ENCODE results near the gene CYP24A1. TPM values are rescaled to one million over a fixed set of nuclear protein-coding genes. Genes with fewer than 3 reads are reported as not detected.

The CYP24A1 gene
- total RNA-seq, 1 experiment from 2014 or later: 0.28 TPM

- Mint-ChIP-seq H3K4me3 (ENCODE audit: unreplicated experiment) (no peak overlapping the region), H3K27ac (ENCODE audit: low read depth, unreplicated experiment) (no peak overlapping the region), H3K9me3 (ENCODE audit: unreplicated experiment) (no peaks in the 10 kb centered on the region), H3K4me1 (ENCODE audit: insufficient read depth, unreplicated experiment) (peaks cover 35% of the 10 kb centered on the region), H3K36me3 (ENCODE audit: insufficient read depth, unreplicated experiment) (no peaks in the 10 kb centered on the region), H3K27me3 (ENCODE audit: insufficient read depth, unreplicated experiment) (no peaks in the 10 kb centered on the region)
- intact Hi-C loops (cut with micrococcal nuclease): loop anchor here (5.0 kb wide), 1 partner anchor 48 kb away; no protein-coding TSS in a partner anchor
- ChIA-PET CTCF (interaction anchor here (0.9 to 7.9 kb wide), 2 partner anchors 11 to 14 kb away, joined by 5 to 66 read pairs; no protein-coding TSS in a partner anchor), POLR2A (interaction anchor here (4.5 to 5.0 kb wide), 2 partner anchors 13 to 14 kb away, joined by 51 to 52 read pairs; no protein-coding TSS in a partner anchor)
- no TSS peak for BruUV-seq (replicated peaks)
- TF ChIP-seq CTCF (IDR thresholded peaks at IDR 0.05; ENCODE audit: unreplicated experiment): no peak
- no peak for DNase-seq (ENCODE audit: unreplicated experiment)
These were observed 54.0 kb downstream of the CYP24A1 start for GRCh38 chr20:54119744-54120143.

GRCh38 chr20:54118220-54119001, 55.4 kb downstream of the CYP24A1 start:
- POLR2A ChIA-PET: interaction anchor here (1.2 to 1.4 kb wide), 3 partner anchors 12 to 90 kb away, joined by 3 to 5 read pairs (median 5); partner anchors contain the start of gene PFDN4
- CTCF ChIA-PET: interaction anchor here (0.6 to 7.9 kb wide), 4 partner anchors 13 to 233 kb away, joined by 3 to 66 read pairs (median 8); no protein-coding TSS in a partner anchor
- Mint-ChIP-seq H3K4me1 (ENCODE audit: insufficient read depth, unreplicated experiment) (peaks cover 25% of the 10 kb centered on the region), H3K27me3 (ENCODE audit: insufficient read depth, unreplicated experiment) (no peaks in the 10 kb centered on the region), H3K4me3 (ENCODE audit: unreplicated experiment) (no peak overlapping the region), H3K36me3 (ENCODE audit: insufficient read depth, unreplicated experiment) (no peaks in the 10 kb centered on the region), H3K27ac (ENCODE audit: low read depth, unreplicated experiment) (no peak overlapping the region), H3K9me3 (ENCODE audit: unreplicated experiment) (no peaks in the 10 kb centered on the region)
- no peak for DNase-seq (ENCODE audit: unreplicated experiment)
- TF ChIP-seq CTCF (IDR thresholded peaks at IDR 0.05; ENCODE audit: unreplicated experiment): no peak
- no TSS peak for BruUV-seq (replicated peaks)
- intact Hi-C loops (cut with micrococcal nuclease): no loop called here

- intact Hi-C loops (cut with micrococcal nuclease): no loop called here
- POLR2A ChIA-PET: interaction anchor here (0.9 to 2.5 kb wide), 6 partner anchors 11 to 37 kb away, joined by 3 to 23 read pairs (median 3); no protein-coding TSS in a partner anchor
These were observed 57.1 kb downstream of the CYP24A1 start for GRCh38 chr20:54116550-54117235.

More at GRCh38 chr20:54116550-54117235, 57.1 kb downstream of the CYP24A1 start:
- BruUV-seq (replicated peaks): no TSS peak
- TF ChIP-seq CTCF (IDR thresholded peaks at IDR 0.05; ENCODE audit: unreplicated experiment): no peak
- Mint-ChIP-seq H3K9me3 (ENCODE audit: unreplicated experiment) (no peaks in the 10 kb centered on the region), H3K27me3 (ENCODE audit: insufficient read depth, unreplicated experiment) (no peaks in the 10 kb centered on the region), H3K27ac (ENCODE audit: low read depth, unreplicated experiment) (peak overlapping the region; percentile 81), H3K4me3 (ENCODE audit: unreplicated experiment) (no peak overlapping the region), H3K4me1 (ENCODE audit: insufficient read depth, unreplicated experiment) (peaks cover 18% of the 10 kb centered on the region), H3K36me3 (ENCODE audit: insufficient read depth, unreplicated experiment) (no peaks in the 10 kb centered on the region)
- CTCF ChIA-PET: interaction anchor here (0.8 to 7.9 kb wide), 4 partner anchors 11 to 211 kb away, joined by 3 to 66 read pairs (median 4); no protein-coding TSS in a partner anchor
- DNase-seq (ENCODE audit: unreplicated experiment): no peak
